ENCODE results near the gene MYO3B.
A peak's percentile ranks its signal among the peaks of the same experiment; 100 is the strongest.

The MYO3B gene

DNA sequence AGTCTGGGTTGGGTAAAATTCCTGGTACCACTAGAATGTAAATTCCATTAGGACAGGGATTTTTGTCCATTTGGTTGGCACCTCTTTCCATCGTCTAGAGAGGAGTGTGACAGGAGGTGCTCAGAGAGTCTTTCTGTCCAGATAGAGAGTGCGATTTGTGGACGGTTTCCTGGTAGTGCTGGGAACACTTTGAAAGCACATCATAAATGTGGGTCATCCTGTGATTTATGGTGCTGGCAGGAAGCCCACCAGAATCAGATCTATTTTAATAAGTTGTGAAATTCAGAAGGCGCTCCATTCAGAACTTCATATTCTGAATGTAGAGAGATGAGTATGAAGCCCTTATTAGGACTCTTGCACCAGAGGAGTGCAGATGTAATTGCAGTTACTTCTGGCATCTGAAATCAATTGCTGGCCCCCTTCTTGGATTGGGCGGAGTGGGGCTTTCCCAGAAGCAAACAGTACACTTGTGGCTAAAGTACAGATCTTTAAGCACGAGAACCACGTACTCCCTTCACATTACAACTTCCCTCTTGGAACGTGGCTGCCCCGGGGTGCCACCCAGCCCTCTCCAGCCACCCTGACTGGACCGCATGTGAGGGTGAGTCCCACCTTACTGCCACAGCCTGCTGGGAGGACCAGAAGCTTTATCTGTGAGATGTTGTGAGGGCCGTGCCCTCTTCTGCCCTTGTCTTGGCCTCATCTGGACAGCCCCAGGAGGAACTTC lies 243.2 kb downstream of the MYO3B start:
- H3K4me3 ChIP-seq (ENCODE audit: low read depth, low read length), result no peak overlapping the region
- DNase-seq (ENCODE audit: low read depth), result peak; percentile 21
- no peak for TF ChIP-seq MYC (IDR thresholded peaks at IDR 0.05; ENCODE audit: low read depth, low read length)
- TF ChIP-seq, protein P1, sequence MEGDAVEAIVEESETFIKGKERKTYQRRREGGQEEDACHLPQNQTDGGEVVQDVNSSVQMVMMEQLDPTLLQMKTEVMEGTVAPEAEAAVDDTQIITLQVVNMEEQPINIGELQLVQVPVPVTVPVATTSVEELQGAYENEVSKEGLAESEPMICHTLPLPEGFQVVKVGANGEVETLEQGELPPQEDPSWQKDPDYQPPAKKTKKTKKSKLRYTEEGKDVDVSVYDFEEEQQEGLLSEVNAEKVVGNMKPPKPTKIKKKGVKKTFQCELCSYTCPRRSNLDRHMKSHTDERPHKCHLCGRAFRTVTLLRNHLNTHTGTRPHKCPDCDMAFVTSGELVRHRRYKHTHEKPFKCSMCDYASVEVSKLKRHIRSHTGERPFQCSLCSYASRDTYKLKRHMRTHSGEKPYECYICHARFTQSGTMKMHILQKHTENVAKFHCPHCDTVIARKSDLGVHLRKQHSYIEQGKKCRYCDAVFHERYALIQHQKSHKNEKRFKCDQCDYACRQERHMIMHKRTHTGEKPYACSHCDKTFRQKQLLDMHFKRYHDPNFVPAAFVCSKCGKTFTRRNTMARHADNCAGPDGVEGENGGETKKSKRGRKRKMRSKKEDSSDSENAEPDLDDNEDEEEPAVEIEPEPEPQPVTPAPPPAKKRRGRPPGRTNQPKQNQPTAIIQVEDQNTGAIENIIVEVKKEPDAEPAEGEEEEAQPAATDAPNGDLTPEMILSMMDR (IDR thresholded peaks at IDR 0.05; ENCODE audit: low read depth, low read length), result no peak
- no peak for TF ChIP-seq POLR2A (IDR thresholded peaks at IDR 0.05; ENCODE audit: extremely low read depth, insufficient read length)
- TF ChIP-seq, protein P2, sequence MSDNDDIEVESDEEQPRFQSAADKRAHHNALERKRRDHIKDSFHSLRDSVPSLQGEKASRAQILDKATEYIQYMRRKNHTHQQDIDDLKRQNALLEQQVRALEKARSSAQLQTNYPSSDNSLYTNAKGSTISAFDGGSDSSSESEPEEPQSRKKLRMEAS (IDR thresholded peaks at IDR 0.05; ENCODE audit: low read depth, low read length), result no peak

DNA sequence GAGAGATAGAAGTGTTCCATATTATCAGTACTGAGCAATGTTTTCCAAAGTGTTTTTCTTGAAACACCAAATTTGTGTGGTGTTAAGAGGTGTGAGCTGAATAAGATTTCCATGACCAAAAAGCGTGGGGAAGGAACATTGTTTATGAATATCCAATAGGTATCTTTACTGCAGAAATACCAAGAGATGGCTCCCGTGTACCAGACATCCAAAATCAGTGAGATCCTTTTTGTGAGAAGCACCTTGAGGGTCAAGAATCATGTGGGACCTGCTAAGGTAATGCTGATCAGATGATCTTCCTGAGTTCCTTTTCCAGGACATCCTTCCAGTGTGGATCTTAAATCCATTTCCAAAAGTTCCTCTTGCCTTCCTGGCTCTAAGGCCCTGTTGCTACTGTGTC lies 246.0 kb downstream of the MYO3B start:
- TF ChIP-seq MYC (IDR thresholded peaks at IDR 0.05; ENCODE audit: low read depth, low read length) (no peak), POLR2A (IDR thresholded peaks at IDR 0.05; ENCODE audit: extremely low read depth, insufficient read length) (no peak)
- TF ChIP-seq, protein P1 (IDR thresholded peaks at IDR 0.05; ENCODE audit: low read depth, low read length), result no peak
- TF ChIP-seq, protein P2 (IDR thresholded peaks at IDR 0.05; ENCODE audit: low read depth, low read length), result no peak
- no peak overlapping the region for H3K4me3 ChIP-seq (ENCODE audit: low read depth, low read length)
- no peak for DNase-seq (ENCODE audit: low read depth)

DNA sequence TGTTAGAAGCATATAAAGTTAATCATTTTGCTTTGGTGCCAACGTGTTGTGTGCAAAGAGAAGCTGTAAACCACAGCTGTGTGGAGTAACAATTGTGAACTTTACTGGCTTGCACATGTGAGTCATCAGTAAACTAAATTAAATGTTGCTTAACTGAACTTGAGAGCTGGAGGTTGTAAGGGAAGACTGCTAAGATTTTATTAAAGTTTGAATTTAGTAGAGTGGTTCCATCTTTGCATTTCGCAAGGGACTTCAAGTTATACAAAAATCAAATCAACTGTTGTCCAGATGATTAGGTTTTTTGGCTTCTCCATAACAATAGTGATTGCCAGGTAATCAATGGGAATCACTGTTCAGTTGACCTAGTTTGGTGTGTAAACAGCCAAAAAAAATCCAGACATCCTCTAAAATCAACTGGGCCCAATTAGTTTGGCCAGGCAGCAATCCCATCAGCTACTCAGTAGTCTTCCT lies 247.4 kb downstream of the MYO3B start:
- TF ChIP-seq, protein P2 (IDR thresholded peaks at IDR 0.05; ENCODE audit: low read depth, low read length), result peak; percentile 3; the same call in 1 of the 2 replicates
- TF ChIP-seq, protein P1 (IDR thresholded peaks at IDR 0.05; ENCODE audit: low read depth, low read length), result no peak
- H3K4me3 ChIP-seq (ENCODE audit: low read depth, low read length), result no peak overlapping the region
- DNase-seq (ENCODE audit: low read depth), result peak; percentile 76

DNA sequence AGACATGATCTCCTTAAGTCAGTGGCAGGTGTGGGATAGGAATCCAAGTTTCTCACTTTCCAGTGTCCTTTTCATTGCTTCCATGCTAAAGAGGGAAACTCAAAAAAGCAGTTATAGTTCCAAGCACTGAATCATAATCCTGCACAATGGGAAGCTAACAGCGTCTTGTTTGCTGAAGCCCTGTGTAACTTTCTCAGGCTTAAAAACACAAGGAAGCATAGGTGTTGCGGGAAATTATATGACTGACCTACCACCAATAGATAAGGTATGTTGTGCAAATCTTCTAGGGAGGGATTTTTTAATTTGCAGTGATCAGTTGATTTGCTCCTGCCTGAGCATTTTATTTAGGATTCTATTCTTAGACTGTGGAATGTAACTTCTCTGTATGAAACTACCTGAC lies 250.9 kb downstream of the MYO3B start:
- TF ChIP-seq, protein P1 (IDR thresholded peaks at IDR 0.05; ENCODE audit: low read depth, low read length), result no peak
- TF ChIP-seq, protein P2 (IDR thresholded peaks at IDR 0.05; ENCODE audit: low read depth, low read length), result no peak
- TF ChIP-seq POLR2A (IDR thresholded peaks at IDR 0.05; ENCODE audit: extremely low read depth, insufficient read length) (no peak), MYC (IDR thresholded peaks at IDR 0.05; ENCODE audit: low read depth, low read length) (no peak)
- DNase-seq (ENCODE audit: low read depth), result no peak

DNA sequence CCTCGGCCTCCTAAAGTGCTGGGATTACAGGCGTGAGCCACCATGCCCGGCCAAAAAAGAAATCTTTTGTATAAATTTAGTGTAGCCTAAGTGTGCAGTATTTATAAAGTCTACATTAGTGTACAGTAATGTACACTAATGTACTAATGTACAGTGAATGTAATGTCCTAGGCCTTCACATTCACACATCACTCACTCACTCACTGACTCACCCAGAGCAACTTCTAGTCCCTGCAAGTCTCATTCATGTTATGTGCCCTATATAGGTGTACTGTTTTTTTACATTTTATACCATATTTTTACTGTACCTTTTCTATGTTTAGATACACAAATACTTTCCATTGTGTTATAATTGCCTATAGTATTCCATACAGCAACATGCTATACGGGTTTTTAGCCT lies 254.9 kb downstream of the MYO3B start:
- no peak for DNase-seq (ENCODE audit: low read depth)
- TF ChIP-seq, protein P1 (IDR thresholded peaks at IDR 0.05; ENCODE audit: low read depth, low read length), result no peak
- TF ChIP-seq, protein P2 (IDR thresholded peaks at IDR 0.05; ENCODE audit: low read depth, low read length), result no peak
- no peak for TF ChIP-seq POLR2A (IDR thresholded peaks at IDR 0.05; ENCODE audit: extremely low read depth, insufficient read length)
- TF ChIP-seq MYC (IDR thresholded peaks at IDR 0.05; ENCODE audit: low read depth, low read length), result no peak
- no peak overlapping the region for H3K4me3 ChIP-seq (ENCODE audit: low read depth, low read length)

More for the DNA sequence above, 250.9 kb downstream of the MYO3B start:
- no peak overlapping the region for H3K4me3 ChIP-seq (ENCODE audit: low read depth, low read length)

All from NB4 (cell line).